GM23338 (cell line): ENCODE measurements around the gene RPL28. TPM values are rescaled to one million over a fixed set of nuclear protein-coding genes. Genes with fewer than 3 reads are reported as not detected.

Source experiments
- ATAC-seq: fragments of 200-7000 bp; cut with Tn5 transposase; 3 replicates; pipeline ENCODE4 v1.9.1; 2020
- DNase-seq: peaks from one replicate; pipeline ENCODE4 v3.0.0-alpha.2; 2015; ENCODE audit warnings: low spot score
- H2AFZ ChIP-seq: fragments of 200-600 bp; sonication (generic); 2 replicates; pipeline ENCODE4 v1.8.0; 2016; ENCODE audit warnings: antibody characterized with exemption, mild to moderate bottlenecking, moderate library complexity
- H3F3A ChIP-seq: fragments of 200-600 bp; sonication (generic); replicated peaks from 2 replicates; pipeline ENCODE4 v1.8.0; 2017; ENCODE audit warnings: antibody characterized with exemption, mixed run types, low read depth
- H3K27ac ChIP-seq: fragments of 200-600 bp; sonication (generic); 2 replicates; pipeline ENCODE4 v1.6.1; 2016; ENCODE audit warnings: low read depth
- H3K27me3 ChIP-seq: fragments of 200-600 bp; sonication (generic); 2 replicates; pipeline ENCODE4 v1.8.0; 2016; ENCODE audit warnings: mild to moderate bottlenecking, mixed run types, moderate library complexity; ENCODE audit not compliant: insufficient read depth
- H3K36me3 ChIP-seq: fragments of 200-600 bp; sonication (generic); 2 replicates; pipeline ENCODE4 v1.8.0; 2016; ENCODE audit warnings: mild to moderate bottlenecking; ENCODE audit not compliant: insufficient read depth
- H3K4me1 ChIP-seq: fragments of 200-600 bp; sonication (generic); 2 replicates; pipeline ENCODE4 v1.8.0; 2016; ENCODE audit warnings: mild to moderate bottlenecking, moderate library complexity; ENCODE audit not compliant: insufficient read depth
- H3K4me2 ChIP-seq: fragments of 200-600 bp; sonication (generic); 2 replicates; pipeline ENCODE4 v1.7.1; 2017; ENCODE audit warnings: mixed run types
- H3K4me3 ChIP-seq: fragments of 200-600 bp; sonication (generic); 2 replicates; pipeline ENCODE4 v1.6.1; 2016; ENCODE audit warnings: mixed run types
- H3K79me2 ChIP-seq: fragments of 200-600 bp; sonication (generic); replicated peaks from 2 replicates; pipeline ENCODE4 v1.8.0; 2017; ENCODE audit warnings: mild to moderate bottlenecking; ENCODE audit not compliant: insufficient read depth
- H3K9me2 ChIP-seq: fragments of 200-600 bp; sonication (generic); 2 replicates; pipeline ENCODE4 v1.8.0; 2017; ENCODE audit not compliant: insufficient read depth
- H4K20me1 ChIP-seq: fragments of 200-600 bp; sonication (generic); replicated peaks from 2 replicates; pipeline ENCODE4 v1.8.0; 2017; ENCODE audit warnings: mild to moderate bottlenecking; ENCODE audit not compliant: insufficient read depth
- H3K27ac Mint-ChIP-seq: 2 replicates; pipeline ENCODE4 v1.8.0; 2020; ENCODE audit warnings: inconsistent platforms, mild to moderate bottlenecking, moderate library complexity, mixed read lengths
- H3K27me3 Mint-ChIP-seq: 3 replicates; pipeline ENCODE4 v1.8.0; 2022; ENCODE audit warnings: low read depth, mild to moderate bottlenecking, moderate library complexity, mixed read lengths, inconsistent platforms; ENCODE audit not compliant: insufficient read depth, poor library complexity
- H3K36me3 Mint-ChIP-seq: 3 replicates; pipeline ENCODE4 v1.8.0; 2021; ENCODE audit warnings: low read depth, mild to moderate bottlenecking, inconsistent platforms, moderate library complexity, mixed read lengths
- H3K4me1 Mint-ChIP-seq: 3 replicates; pipeline ENCODE4 v1.8.0; 2020; ENCODE audit warnings: mild to moderate bottlenecking, inconsistent platforms, mixed read lengths
- H3K4me3 Mint-ChIP-seq: 3 replicates; pipeline ENCODE4 v1.8.0; 2021; ENCODE audit warnings: moderate library complexity, mild to moderate bottlenecking, inconsistent platforms, mixed read lengths
- H3K9me3 Mint-ChIP-seq: 3 replicates; pipeline ENCODE4 v1.8.0; 2020; ENCODE audit warnings: moderate library complexity, mild to moderate bottlenecking, inconsistent platforms, mixed read lengths
- CREB1 ChIP-seq: fragments of 250-450 bp; sonication (Bioruptor Pico); IDR thresholded peaks from 2 replicates; pipeline ENCODE4 v1.5.0; 2020; ENCODE audit warnings: low read depth, mild to moderate bottlenecking, moderate library complexity
- CTCF ChIP-seq, 2 experiments: fragments of 200-600 bp in 1 of 2; sonication (generic) in 1 of 2; conservative IDR thresholded peaks; 2 replicates each; pipeline versions ENCODE4 v1.5.1 to v1.6.1; 2016 to 2017; ENCODE audit warnings: antibody characterized with exemption in 2 of 2, low read depth in 2 of 2, mild to moderate bottlenecking in 2 of 2, moderate library complexity in 1 of 2
- ETS1 ChIP-seq: IDR thresholded peaks from 2 replicates; pipeline ENCODE4 v1.6.1; 2016; ENCODE audit warnings: antibody characterized with exemption
- EZH2 ChIP-seq: fragments of 200-600 bp; sonication (generic); IDR thresholded peaks from one replicate; pipeline ENCODE4 v1.8.0; 2017; ENCODE audit warnings: antibody characterized with exemption, mild to moderate bottlenecking, low read depth; ENCODE audit not compliant: unreplicated experiment
- EZH2phosphoT487 ChIP-seq: fragments of 200-600 bp; sonication (generic); IDR thresholded peaks from one replicate; pipeline ENCODE4 v1.8.1; 2018; ENCODE audit warnings: antibody characterized with exemption; ENCODE audit not compliant: unreplicated experiment
- JUNB ChIP-seq: IDR thresholded peaks from one replicate; pipeline ENCODE4 v1.6.1; 2016; ENCODE audit warnings: antibody characterized with exemption; ENCODE audit not compliant: unreplicated experiment
- NANOG ChIP-seq: IDR thresholded peaks from 2 replicates; pipeline ENCODE4 v1.6.1; 2016; ENCODE audit warnings: antibody characterized with exemption, borderline replicate concordance
- POLR2AphosphoS5 ChIP-seq: IDR thresholded peaks from 2 replicates; pipeline ENCODE4 v1.6.1; 2016; ENCODE audit warnings: antibody characterized with exemption, low read depth
- REST ChIP-seq: IDR thresholded peaks from one replicate; pipeline ENCODE4 v1.6.1; 2018; ENCODE audit warnings: antibody characterized with exemption; ENCODE audit not compliant: unreplicated experiment
- STAT1 ChIP-seq: IDR thresholded peaks from one replicate; pipeline ENCODE4 v1.6.1; 2016; ENCODE audit warnings: antibody characterized with exemption; ENCODE audit not compliant: unreplicated experiment
- ZNF114 ChIP-seq: fragments of 250-450 bp; sonication (Bioruptor Pico); IDR thresholded peaks from 2 replicates; pipeline ENCODE4 v1.5.0; 2020; ENCODE audit warnings: mild to moderate bottlenecking, moderate library complexity
- ZNF331 ChIP-seq: fragments of 250-450 bp; sonication (Bioruptor Pico); IDR thresholded peaks from 2 replicates; pipeline ENCODE4 v1.5.0; 2020; ENCODE audit warnings: low read depth, mild to moderate bottlenecking, moderate library complexity
- ZNF462 ChIP-seq: fragments of 250-450 bp; sonication (Bioruptor Pico); IDR thresholded peaks from 2 replicates; pipeline ENCODE4 v1.5.0; 2020; ENCODE audit warnings: mild to moderate bottlenecking, moderate library complexity
- polyA plus RNA-seq: library from polyadenylated mRNA; unstranded; fragments of >200 nt; fragmentation: Nextera tagmentation; extraction: Ambion mirVana; gene quantifications from 2 replicates; pipeline ENCODE4 v1.2.1, GENCODE V29; 2016
- total RNA-seq: library from RNA; depleted of rRNA; stranded (reverse); fragments of >200 nt; shearing (Covaris generic); gene quantifications from 2 replicates; pipeline ENCODE4 v1.2.3, GENCODE V29; 2014

The RPL28 gene
- total and polyA plus RNA-seq, 2 experiments from 2014 or later = 737 to 1,528 TPM

GRCh38 chr19:55365964-55366363 is 19.8 kb upstream of the RPL28 start:
- Mint-ChIP-seq H3K27ac (no peak overlapping the region), H3K9me3 (no peaks in the 10 kb centered on the region; the same call in 1 of the 3 replicates), H3K27me3 (peaks cover 39% of the 10 kb centered on the region), H3K4me1 (peaks cover 19% of the 10 kb centered on the region), H3K4me3 (peak overlapping the region; percentile 10; the same call in 1 of the 3 replicates), H3K36me3 (no peaks in the 10 kb centered on the region; the same call in 2 of the 3 replicates)
- Histone ChIP-seq H2AFZ (no peak overlapping the region), H3K4me2 (no peak overlapping the region), H3K27me3 (peaks cover 39% of the 10 kb centered on the region), H3K9me2 (no peaks in the 10 kb centered on the region), H3F3A (peaks cover 4% of the 10 kb centered on the region; the same call in 1 of the 2 replicates), H3K4me1 (no peaks in the 10 kb centered on the region; the same call in 1 of the 2 replicates), H4K20me1 (no peaks in the 10 kb centered on the region), H3K27ac (no peak overlapping the region), H3K36me3 (no peaks in the 10 kb centered on the region), H3K79me2 (no peaks in the 10 kb centered on the region), H3K4me3 (no peak overlapping the region)
- TF ChIP-seq ETS1 (no peak), REST (no peak), STAT1 (no peak), EZH2 (no peak), ZNF114 (no peak), ZNF462 (CRISPR knock-in tag) (no peak), CTCF (conservative IDR thresholded peaks at IDR 0.05; ENCODE audit: low read depth in 2 of 2) (no peak), ZNF331 (CRISPR knock-in tag) (no peak), NANOG (no peak), POLR2AphosphoS5 (no peak), CREB1 (CRISPR knock-in tag) (no peak), JUNB (no peak), EZH2phosphoT487 (no peak)
- ATAC-seq = no peak
- no peak for DNase-seq
